Stomach (tissue), 9 donors: Measurements from ENCODE around the gene OR2M5. TPM values are rescaled to one million over a fixed set of nuclear protein-coding genes. Genes with fewer than 3 reads are reported as not detected.

Experiments
- DNase-seq, 2 donors: peaks; one replicate each; pipeline versions ENCODE4 v3.0.0 to v3.0.0-alpha.2; 2013 to 2019
- H3K27ac ChIP-seq, 5 donors: fragments of 200-600 bp in 4 of 5; sonication (generic) in 4 of 5; one replicate each; pipeline ENCODE4 v1.5.1; 2013 to 2019; ENCODE audit warnings: mild to moderate bottlenecking in 1 of 5, moderate library complexity in 1 of 5
- H3K27me3 ChIP-seq, 3 donors: fragments of 200-600 bp; sonication (generic); one replicate each; pipeline ENCODE4 v1.5.1; 2017 to 2019; ENCODE audit warnings: mixed run types in 1 of 3
- H3K36me3 ChIP-seq, 4 donors: fragments of 200-600 bp; sonication (generic); 1 replicate in 3 of 4; 2 replicates in 1 of 4; pipeline ENCODE4 v1.5.1; 2016 to 2019
- H3K4me1 ChIP-seq, 4 donors: fragments of 200-600 bp; sonication (generic); one replicate each; pipeline ENCODE4 v1.5.1; 2016 to 2019
- H3K4me3 ChIP-seq, 4 donors: fragments of 200-600 bp; sonication (generic) in 3 of 4; one replicate each; pipeline ENCODE4 v1.5.1; 2016 to 2019; ENCODE audit warnings: mild to moderate bottlenecking in 1 of 4
- H3K9me3 ChIP-seq, 4 donors: fragments of 200-600 bp; sonication (generic); one replicate each; pipeline ENCODE4 v1.5.1; 2016 to 2019
- EP300 ChIP-seq: sonication (generic); formaldehyde crosslinking; IDR thresholded peaks from one replicate; pipeline ENCODE4 v1.6.1; 2017; ENCODE audit warnings: antibody characterized with exemption
- POLR2A ChIP-seq, 4 donors: fragments of 450-650 bp; IDR thresholded peaks; one replicate each; pipeline ENCODE4 v1.6.1; 2016; ENCODE audit warnings: antibody characterized with exemption in 4 of 4, control low read depth in 2 of 4, mild to moderate bottlenecking in 1 of 4, moderate library complexity in 1 of 4
- POLR2AphosphoS5 ChIP-seq, 3 donors: sonication (generic); formaldehyde crosslinking; IDR thresholded peaks; one replicate each; pipeline ENCODE4 v1.6.1; 2016; ENCODE audit warnings: antibody characterized with exemption in 3 of 3
- WGBS, 5 donors: extraction: QIAGEN DNeasy Blood & Tissue Kit in 3 of 5; methylation state at CpG; one replicate each; pipeline versions ENCODE4 v1.1.5 to v1.1.7; 2013 to 2018; 5-methylcytosine and 5-hydroxymethylcytosine counted together
- intact Hi-C: fragments of 100-400 bp; cut with DNase I; formaldehyde crosslinking; loops from one replicate; pipeline ENCODE4 v1.15.1; 2023; ENCODE audit warnings: low total_unique reads
- polyA plus RNA-seq, 3 donors: library from polyadenylated mRNA; stranded (reverse); fragments of 200-250 nt; gene quantifications; one replicate each; pipeline ENCODE4 v1.2.3, GENCODE V29; 2013
- total RNA-seq, 5 donors: library from RNA; depleted of rRNA; stranded (reverse); fragments of >200 nt; gene quantifications; one replicate each; pipeline versions ENCODE4 v1.1.0 to v1.2.3, GENCODE V29; 2014 to 2016
- TF ChIP-seq, protein P1 (sequence below), 7 experiments: fragments of 450-650 bp in 4 of 7; fragments of 200-600 bp in 3 of 7; sonication (generic) in 3 of 7; IDR thresholded peaks; one replicate each; pipeline ENCODE4 v1.5.1; 2016 to 2019; ENCODE audit warnings: antibody characterized with exemption in 7 of 7, control low read depth in 2 of 7, mild to moderate bottlenecking in 1 of 7
- donor health status: healthy with polysubstance abuse.
- donor health status: Bipolar disorder and iron deficiency.
- donor health status: healthy.

The OR2M5 gene
- total and polyA plus RNA-seq, 8 donors = not detected

DNA sequence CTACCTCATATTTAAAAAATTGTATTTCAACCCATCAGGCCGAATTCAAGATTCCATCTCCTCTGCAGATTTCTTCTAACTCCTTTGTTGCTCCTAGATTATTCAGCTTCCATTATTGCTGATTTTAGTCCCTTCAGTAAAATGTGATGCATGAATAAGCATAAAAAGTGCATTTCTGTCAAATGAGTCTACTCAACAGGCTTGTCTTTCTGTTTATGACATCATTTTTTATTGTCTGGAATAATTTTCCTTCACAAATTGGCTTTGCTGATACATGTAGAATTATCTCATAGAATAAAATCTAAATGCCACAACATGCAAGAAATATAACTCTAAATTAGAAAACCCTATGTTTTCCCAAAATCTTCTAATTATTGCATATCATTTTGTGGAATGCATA, 1.6 kb upstream of the OR2M5 start:
- Histone ChIP-seq H3K4me1 (no peaks in the 10 kb centered on the region), H3K9me3 (peaks cover 0 to 12% (median 3%) of the 10 kb centered on the region in 4 donors), H3K4me3 (no peak overlapping the region), H3K36me3 (no peaks in the 10 kb centered on the region), H3K27ac (no peak overlapping the region), H3K27me3 (no peaks in the 10 kb centered on the region)
- WGBS, 5 donors = 28 to 43% (median 38%) methylated on average over 1 of the region's 1 CpG
- TF ChIP-seq POLR2AphosphoS5 (IDR thresholded peaks at IDR 0.05) = no peak
- TF ChIP-seq, protein P1, sequence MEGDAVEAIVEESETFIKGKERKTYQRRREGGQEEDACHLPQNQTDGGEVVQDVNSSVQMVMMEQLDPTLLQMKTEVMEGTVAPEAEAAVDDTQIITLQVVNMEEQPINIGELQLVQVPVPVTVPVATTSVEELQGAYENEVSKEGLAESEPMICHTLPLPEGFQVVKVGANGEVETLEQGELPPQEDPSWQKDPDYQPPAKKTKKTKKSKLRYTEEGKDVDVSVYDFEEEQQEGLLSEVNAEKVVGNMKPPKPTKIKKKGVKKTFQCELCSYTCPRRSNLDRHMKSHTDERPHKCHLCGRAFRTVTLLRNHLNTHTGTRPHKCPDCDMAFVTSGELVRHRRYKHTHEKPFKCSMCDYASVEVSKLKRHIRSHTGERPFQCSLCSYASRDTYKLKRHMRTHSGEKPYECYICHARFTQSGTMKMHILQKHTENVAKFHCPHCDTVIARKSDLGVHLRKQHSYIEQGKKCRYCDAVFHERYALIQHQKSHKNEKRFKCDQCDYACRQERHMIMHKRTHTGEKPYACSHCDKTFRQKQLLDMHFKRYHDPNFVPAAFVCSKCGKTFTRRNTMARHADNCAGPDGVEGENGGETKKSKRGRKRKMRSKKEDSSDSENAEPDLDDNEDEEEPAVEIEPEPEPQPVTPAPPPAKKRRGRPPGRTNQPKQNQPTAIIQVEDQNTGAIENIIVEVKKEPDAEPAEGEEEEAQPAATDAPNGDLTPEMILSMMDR (IDR thresholded peaks at IDR 0.05) = no peak
- no peak for TF ChIP-seq POLR2A (IDR thresholded peaks at IDR 0.05)
- no peak for TF ChIP-seq EP300
- no peak for DNase-seq
- intact Hi-C loops = no loop called here

DNA sequence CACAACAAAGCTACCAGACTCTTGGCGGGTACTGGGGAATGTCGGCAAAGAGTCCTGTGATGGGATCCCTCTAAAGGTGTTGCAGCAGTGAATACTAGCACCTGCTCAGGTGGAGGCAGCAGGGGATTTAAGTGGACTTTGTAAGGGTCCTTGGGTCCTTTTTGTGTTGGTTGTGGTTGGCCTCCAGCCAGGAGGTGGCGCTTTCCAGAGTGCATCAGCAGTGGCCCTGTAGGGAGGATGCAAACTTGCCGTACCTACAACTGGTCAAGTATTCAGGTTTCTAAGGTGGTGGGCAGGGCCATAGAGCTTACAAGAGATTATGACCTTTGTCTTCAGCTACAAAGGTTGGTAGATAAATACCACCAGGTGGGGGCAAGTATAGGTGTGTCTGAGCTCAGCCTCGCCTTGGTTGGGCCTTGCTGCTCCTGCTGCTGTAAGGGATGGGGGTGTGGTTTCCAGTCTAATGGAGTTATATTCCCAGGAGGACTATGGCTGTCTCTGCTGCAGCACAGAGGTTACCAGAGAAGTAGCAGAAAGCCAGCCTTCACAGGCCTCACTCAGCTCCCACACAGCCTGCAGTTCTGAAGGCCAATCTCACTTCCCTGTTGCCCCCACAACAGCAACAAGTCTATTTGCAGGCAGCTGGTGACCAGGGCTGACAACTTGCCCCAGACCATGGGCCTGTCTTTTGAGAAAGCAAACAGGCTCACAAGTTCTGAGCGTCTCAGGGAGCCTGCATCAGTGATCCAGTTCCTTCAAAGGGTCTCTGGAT, 7.3 kb downstream of the OR2M5 start:
- intact Hi-C loops = no loop called here
- Histone ChIP-seq H3K4me3 (no peak overlapping the region), H3K36me3 (no peaks in the 10 kb centered on the region), H3K27me3 (no peaks in the 10 kb centered on the region), H3K9me3 (peaks cover 0 to 12% (median 4%) of the 10 kb centered on the region in 4 donors), H3K4me1 (no peaks in the 10 kb centered on the region), H3K27ac (no peak overlapping the region)
- 74 to 85% (median 80%) methylated on average over 6 of the region's 6 CpGs for WGBS, 5 donors
- no peak for DNase-seq
- TF ChIP-seq, protein P1 (IDR thresholded peaks at IDR 0.05) = no peak
- TF ChIP-seq POLR2A (IDR thresholded peaks at IDR 0.05) = no peak
- TF ChIP-seq POLR2AphosphoS5 (IDR thresholded peaks at IDR 0.05) = no peak
- no peak for TF ChIP-seq EP300

DNA sequence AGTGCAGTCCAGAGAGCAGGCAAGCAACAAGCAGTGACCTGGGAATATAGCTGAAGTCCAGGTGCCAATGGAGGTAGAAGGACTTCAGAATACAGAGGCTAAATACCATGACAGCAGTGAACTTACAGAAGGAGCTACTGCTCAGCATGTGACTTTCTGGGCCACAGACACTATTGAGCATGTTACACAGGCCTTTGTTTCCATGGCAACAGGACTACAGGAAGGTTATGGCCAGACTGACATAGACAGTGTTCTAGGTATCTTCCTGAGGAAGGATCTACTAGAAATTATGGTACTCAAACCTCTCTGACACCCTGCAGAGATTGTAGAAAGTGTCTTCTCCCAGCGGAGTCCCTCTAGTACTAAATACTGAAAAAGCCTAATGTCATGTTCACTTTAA, 11.0 kb downstream of the OR2M5 start:
- no peaks in the 10 kb centered on the region for H3K4me1 ChIP-seq
- H3K27ac ChIP-seq = no peak overlapping the region
- no peaks in the 10 kb centered on the region for H3K27me3 ChIP-seq
- H3K36me3 ChIP-seq = no peaks in the 10 kb centered on the region
- DNase-seq = no peak
- no peak overlapping the region for H3K4me3 ChIP-seq
- H3K9me3 ChIP-seq = peaks cover 0 to 4% (median 0%) of the 10 kb centered on the region in 4 donors
- 40 to 84% (median 67%) methylated on average over 1 of the region's 1 CpG for WGBS, 5 donors
- TF ChIP-seq, protein P1 (IDR thresholded peaks at IDR 0.05) = no peak
- no peak for TF ChIP-seq EP300
- TF ChIP-seq POLR2A (IDR thresholded peaks at IDR 0.05) = no peak
- TF ChIP-seq POLR2AphosphoS5 (IDR thresholded peaks at IDR 0.05) = no peak
- intact Hi-C loops = no loop called here

DNA sequence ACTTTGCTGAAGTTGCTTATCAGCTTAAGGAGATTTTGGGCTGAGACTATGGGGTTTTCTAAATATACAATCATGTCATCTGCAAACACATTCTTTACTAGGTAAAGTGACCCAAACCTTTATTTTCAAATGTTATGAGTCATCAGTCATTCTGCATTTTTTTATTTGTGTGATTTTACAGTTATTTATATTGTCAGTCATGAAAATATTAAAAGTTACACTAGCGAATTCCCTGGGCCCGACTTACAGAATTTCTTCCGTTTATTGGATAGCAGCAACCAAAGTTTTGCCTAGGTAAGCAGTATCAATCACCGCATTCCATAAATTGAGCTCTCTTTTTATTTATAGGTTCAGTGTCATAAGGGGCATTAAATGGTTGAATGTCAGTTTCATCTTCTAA, 13.8 kb downstream of the OR2M5 start:
- intact Hi-C loops = no loop called here
- DNase-seq = no peak
- no peaks in the 10 kb centered on the region for H3K9me3 ChIP-seq
- 83 to 95% (median 89%) methylated on average over 4 of the region's 4 CpGs for WGBS, 5 donors
- no peaks in the 10 kb centered on the region for H3K36me3 ChIP-seq
- no peak overlapping the region for H3K4me3 ChIP-seq
- no peak overlapping the region for H3K27ac ChIP-seq
- no peak for TF ChIP-seq POLR2A (IDR thresholded peaks at IDR 0.05)
- TF ChIP-seq, protein P1 (IDR thresholded peaks at IDR 0.05) = no peak
- TF ChIP-seq POLR2AphosphoS5 (IDR thresholded peaks at IDR 0.05) = no peak
- no peak for TF ChIP-seq EP300
- no peaks in the 10 kb centered on the region for H3K27me3 ChIP-seq
- no peaks in the 10 kb centered on the region for H3K4me1 ChIP-seq
